Measurements from ENCODE around the gene TRIM26.

- TF ChIP-seq CTCF (IDR thresholded peaks at IDR 0.05) (no peak), REST (IDR thresholded peaks at IDR 0.05; ENCODE audit: insufficient read depth in 1 of 2, low read depth in 2 of 2, low read length in 1 of 2) (no peak), POLR2AphosphoS5 (IDR thresholded peaks at IDR 0.05; ENCODE audit: low read depth, low read length) (no peak), SIN3A (IDR thresholded peaks at IDR 0.05; ENCODE audit: borderline replicate concordance, insufficient read depth, low read depth, low read length) (no peak), TCF7L2 (IDR thresholded peaks at IDR 0.05; ENCODE audit: low read depth, low read length) (no peak)
These were observed 52.2 kb downstream of the TRIM26 start, which contains the start of gene TRIM10 for GRCh38 chr6:30160785-30161531.

All from Panc1 (cell line).